GM12892 (cell line): ENCODE data around the gene ADCY1.

Experiments
- POLR2A ChIP-seq: IDR thresholded peaks from 2 replicates; pipeline ENCODE4 v1.6.1; 2011; ENCODE audit warnings: low read depth, low read length, control low read depth
- POLR2AphosphoS5 ChIP-seq: IDR thresholded peaks from 2 replicates; pipeline ENCODE4 v1.6.1; 2011; ENCODE audit warnings: low read depth, low read length, control low read depth

GRCh38 chr7:45660201-45660900 is 86.2 kb downstream of the ADCY1 start:
- TF ChIP-seq POLR2A (no peak), POLR2AphosphoS5 (no peak)
